Coronary artery (tissue), 2 donors: Measurements from ENCODE around the gene RAB44.

Experiments used
- DNase-seq: peaks from one replicate; pipeline ENCODE4 v3.0.0-alpha.2; 2017; ENCODE audit warnings: low spot score
- H3K27ac ChIP-seq, 2 donors: fragments of 200-600 bp; sonication (generic); one replicate each; pipeline ENCODE4 v1.5.1; 2016 to 2019
- H3K4me3 ChIP-seq: fragments of 200-600 bp; sonication (generic); 2 replicates; pipeline ENCODE4 v1.5.1; 2016; ENCODE audit warnings: mild to moderate bottlenecking, moderate library complexity
- CTCF ChIP-seq: fragments of 200-600 bp; sonication (generic); IDR thresholded peaks from one replicate; pipeline ENCODE4 v1.5.1; 2019; ENCODE audit warnings: antibody characterized with exemption

The RAB44 gene

GRCh38 chr6:36683656-36684446, 13.8 kb upstream of the RAB44 start:
- DNase-seq = peak; percentile 75
- Histone ChIP-seq H3K4me3 (peak overlapping the region; percentile 5), H3K27ac (no peak overlapping the region)
- no peak for TF ChIP-seq CTCF

GRCh38 chr6:36684447-36684812, 13.2 kb upstream of the RAB44 start:
- no peak for TF ChIP-seq CTCF
- H3K4me3 ChIP-seq = no peak overlapping the region
- no peak overlapping the region for H3K27ac ChIP-seq
- no peak for DNase-seq

- no peak for TF ChIP-seq CTCF
- H3K27ac ChIP-seq = peak overlapping the region; percentile 25 to 50
- DNase-seq = no peak
These were observed 12.3 kb upstream of the RAB44 start for GRCh38 chr6:36685166-36685924.

GRCh38 chr6:36685926-36686667, 11.5 kb upstream of the RAB44 start:
- Histone ChIP-seq H3K4me3 (no peak overlapping the region), H3K27ac (peak overlapping the region; percentile 25 to 50)
- DNase-seq = no peak
- no peak for TF ChIP-seq CTCF

More at GRCh38 chr6:36685166-36685924, 12.3 kb upstream of the RAB44 start:
- H3K4me3 ChIP-seq = peak overlapping the region; percentile 2

- Histone ChIP-seq H3K4me3 (no peak overlapping the region), H3K27ac (no peak overlapping the region)
- DNase-seq = no peak
- no peak for TF ChIP-seq CTCF
These were observed 10.7 kb upstream of the RAB44 start for GRCh38 chr6:36686668-36687513.

- DNase-seq = no peak
- Histone ChIP-seq H3K4me3 (no peak overlapping the region), H3K27ac (no peak overlapping the region)
- no peak for TF ChIP-seq CTCF
These were observed 9.4 kb upstream of the RAB44 start for GRCh38 chr6:36688063-36688738.
